Astrocyte (in vitro differentiated cells and primary cell): ENCODE results near the gene RBL2.

Experiments
- EZH2 ChIP-seq: IDR thresholded peaks from 2 replicates; pipeline ENCODE4 v1.6.1; 2012; ENCODE audit warnings: mild to moderate bottlenecking, low read length, inconsistent platforms; ENCODE audit not compliant: insufficient read depth
- TF ChIP-seq, protein P1 (sequence below): IDR thresholded peaks from 2 replicates; pipeline ENCODE4 v1.5.1; 2011; ENCODE audit warnings: low read depth, mild to moderate bottlenecking, inconsistent platforms, low read length, moderate library complexity; ENCODE audit not compliant: insufficient read depth

DNA sequence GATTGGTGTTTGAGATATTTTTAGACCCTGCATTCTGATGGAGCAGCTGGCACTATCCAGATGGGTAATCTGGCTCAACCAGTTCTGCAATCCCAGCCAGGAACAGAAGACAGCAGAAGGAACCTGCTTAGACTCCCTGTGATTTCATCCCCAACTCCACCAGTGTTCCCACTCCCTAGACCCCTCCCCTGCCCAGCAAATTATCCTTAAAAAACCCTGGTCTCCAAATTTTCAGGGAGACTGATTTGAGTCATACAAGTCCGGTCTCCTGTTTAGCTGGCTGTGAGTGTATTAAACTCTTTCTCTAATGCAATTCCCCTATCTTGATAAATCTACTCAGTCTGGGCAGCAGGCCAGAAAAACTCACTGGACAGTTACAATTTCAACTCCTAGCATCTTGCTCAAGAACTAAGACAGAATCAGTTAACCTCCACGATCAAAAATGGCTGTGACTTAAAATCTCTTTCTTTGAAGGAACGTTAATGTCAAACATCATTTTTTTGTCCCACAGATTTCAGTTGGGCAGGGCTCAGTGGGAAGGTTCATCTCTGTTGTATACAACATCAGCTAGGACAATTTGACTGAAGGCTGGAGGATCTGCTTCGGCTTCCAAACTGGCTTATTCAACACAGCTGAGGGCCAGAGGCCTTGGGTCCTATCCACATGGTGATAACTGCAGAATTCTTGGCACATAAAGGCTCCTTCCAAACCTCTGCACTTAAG, 4.9 kb upstream of the RBL2 start:
- TF ChIP-seq EZH2, result no peak
- TF ChIP-seq, protein P1, sequence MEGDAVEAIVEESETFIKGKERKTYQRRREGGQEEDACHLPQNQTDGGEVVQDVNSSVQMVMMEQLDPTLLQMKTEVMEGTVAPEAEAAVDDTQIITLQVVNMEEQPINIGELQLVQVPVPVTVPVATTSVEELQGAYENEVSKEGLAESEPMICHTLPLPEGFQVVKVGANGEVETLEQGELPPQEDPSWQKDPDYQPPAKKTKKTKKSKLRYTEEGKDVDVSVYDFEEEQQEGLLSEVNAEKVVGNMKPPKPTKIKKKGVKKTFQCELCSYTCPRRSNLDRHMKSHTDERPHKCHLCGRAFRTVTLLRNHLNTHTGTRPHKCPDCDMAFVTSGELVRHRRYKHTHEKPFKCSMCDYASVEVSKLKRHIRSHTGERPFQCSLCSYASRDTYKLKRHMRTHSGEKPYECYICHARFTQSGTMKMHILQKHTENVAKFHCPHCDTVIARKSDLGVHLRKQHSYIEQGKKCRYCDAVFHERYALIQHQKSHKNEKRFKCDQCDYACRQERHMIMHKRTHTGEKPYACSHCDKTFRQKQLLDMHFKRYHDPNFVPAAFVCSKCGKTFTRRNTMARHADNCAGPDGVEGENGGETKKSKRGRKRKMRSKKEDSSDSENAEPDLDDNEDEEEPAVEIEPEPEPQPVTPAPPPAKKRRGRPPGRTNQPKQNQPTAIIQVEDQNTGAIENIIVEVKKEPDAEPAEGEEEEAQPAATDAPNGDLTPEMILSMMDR, result no peak
